Activated CD8-positive, alpha-beta memory T cell treated with anti-CD3 and anti-CD28 coated beads, Interleukin-2, amount 50 U/mL, for 24 hours (primary cell): ENCODE results near the gene LY9.
A peak's percentile ranks its signal among the peaks of the same experiment; 100 is the strongest.

Experiments used
- DNase-seq: peaks from one replicate; pipeline ENCODE4 v3.0.0-alpha.2; 2020; ENCODE audit errors: extremely low read depth

The LY9 gene

DNA sequence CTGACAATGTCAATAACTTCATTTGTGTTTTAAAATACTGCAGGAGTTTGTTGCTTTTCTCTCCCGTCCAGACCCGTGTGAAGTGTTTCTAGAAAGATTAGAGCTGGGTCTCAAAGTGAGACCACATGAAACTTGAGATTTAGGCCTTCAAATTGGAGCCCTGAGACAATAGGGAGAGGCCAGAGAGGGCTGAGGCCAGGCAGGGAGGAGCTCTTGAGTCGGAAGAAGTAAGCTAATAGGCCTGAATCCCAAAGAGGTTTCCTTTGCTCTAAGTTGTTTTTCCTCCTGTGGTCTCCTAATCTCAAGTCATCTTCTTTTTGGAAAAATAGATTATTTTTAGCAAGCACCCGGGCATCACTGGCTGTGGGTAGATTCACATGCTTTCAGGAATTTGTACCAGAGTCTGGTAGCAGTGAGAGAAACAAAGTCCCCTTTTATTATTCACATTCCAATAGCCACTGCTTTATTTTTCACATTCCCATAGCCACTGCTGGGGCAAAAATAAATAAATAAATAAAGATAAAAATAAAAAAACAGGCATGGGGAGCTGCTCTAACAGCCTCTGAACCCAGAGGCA, 41.1 kb downstream of the LY9 start:
- no peak for DNase-seq

DNA sequence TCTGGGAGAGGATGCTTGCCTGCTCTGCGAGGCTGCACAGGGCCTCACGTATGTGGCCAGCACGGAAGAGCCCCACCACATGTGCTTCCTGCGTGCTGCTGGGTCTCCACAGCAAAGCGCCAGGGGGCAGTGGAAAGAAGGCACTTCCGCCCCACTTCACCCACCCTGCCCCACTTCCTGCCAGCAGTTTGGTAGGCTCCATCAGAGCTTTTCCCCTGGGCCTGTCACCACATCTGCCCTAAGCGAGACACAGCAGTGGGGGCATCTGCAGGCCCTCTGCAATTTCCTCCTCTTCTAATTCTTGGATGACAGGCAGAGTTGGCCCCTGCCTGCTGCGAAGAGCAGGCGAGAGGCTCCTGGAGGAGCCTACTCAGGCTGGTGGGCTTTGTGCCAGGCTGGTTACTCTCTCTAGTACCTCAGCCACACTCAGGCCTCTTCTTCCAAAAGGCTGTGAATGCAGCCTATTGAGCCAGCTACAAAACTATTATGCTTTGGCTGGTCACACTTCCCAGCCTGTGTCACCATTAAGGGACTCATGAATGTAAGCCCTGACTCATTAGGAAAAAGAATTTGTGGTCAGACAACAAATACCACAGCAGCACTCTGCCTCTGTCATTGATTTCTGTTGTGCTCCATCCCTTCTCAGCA, 41.7 kb downstream of the LY9 start:
- peak; percentile 57 for DNase-seq

DNA sequence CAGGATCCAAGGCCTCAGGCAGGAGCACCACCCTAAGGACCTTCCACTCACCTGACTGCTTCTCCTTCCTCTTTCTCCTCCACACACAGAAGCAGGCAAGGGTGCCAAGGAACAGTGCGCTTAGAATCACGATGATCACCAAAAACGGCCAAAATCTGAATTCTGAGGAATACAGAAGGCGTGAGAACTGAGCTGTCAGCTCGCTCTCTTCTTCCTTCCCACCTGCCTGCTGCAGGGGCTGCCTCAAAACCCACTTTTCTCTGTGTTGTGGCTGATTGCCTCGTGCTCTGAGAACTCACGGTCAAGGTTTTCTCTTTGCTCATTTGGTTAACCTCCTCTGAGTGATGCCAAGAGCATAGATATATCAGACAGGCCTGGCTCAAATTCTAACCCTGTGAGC, 42.9 kb downstream of the LY9 start:
- no peak for DNase-seq

DNA sequence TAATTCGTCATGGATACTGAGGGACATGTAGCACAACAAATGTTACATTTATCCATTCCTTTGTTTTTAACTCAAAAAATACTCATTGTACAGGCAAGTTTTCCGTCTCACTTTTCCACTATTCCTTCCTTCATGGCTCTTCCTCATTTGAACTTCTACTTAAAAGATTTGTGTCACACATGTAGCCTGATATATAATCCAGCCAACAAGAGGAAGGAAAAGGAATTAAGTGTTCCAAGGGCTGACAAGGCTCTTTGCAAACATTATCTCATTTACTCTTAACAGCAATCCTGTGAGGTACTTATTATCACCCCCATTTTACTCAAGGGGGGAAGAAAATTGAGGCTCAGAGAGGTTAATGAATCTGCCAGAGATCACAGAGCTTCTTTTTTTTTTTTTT, 43.8 kb downstream of the LY9 start:
- no peak for DNase-seq

DNA sequence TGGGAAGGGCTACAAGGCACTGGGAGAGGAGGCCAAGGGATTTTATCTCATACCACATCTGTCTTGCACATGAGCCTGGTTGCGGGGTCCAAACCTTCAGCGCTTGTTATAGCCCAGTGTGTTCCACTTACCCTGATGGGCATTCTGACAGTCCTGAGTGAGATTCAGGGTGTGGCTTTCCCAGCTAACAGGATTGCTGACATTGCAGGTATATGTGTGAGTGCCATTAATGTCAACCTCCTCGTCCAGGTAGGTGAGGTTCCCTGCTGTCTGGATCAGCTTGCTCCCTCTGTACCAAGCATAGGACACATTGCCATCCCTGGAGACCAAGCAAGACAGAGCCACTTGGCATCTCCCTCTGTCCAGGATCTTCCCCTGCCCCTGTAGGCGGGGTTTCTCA, 45.1 kb downstream of the LY9 start:
- no peak for DNase-seq

DNA sequence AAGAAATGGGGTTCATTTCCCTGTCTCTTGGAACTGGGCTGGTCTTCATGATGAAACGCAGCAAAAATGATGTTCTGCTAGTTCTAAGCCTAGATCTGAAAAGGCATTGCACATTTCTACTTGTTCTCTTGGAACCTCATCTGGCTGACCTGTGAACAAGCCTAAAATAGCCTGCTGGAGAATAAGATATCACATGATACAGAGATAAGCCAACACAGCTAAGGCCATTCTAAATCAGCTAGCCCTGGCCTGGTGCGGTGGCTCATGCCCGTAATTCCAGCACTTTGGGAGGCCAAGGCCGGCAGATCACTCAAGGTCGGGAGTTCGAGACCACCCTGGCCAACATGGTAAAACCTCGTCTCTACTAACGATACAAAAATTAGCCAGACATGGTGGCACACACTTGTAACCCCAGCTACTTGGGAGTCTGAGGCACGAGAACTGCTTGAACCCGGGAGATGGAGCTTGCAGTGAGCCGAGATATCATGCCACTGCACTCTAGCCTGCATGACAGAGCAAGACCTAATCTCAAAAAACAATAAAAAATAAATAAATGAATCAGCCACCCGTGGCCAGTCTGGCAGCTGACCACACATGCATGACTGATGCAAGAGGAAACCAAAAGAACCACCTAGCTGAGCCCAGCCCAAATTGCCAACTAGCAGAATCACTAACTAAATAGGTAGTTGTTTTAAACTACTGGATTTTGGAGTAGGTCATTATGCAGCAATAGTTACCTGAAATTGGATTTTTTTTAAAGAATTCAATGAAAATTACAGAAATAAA, 48.7 kb downstream of the LY9 start:
- DNase-seq = no peak

DNA sequence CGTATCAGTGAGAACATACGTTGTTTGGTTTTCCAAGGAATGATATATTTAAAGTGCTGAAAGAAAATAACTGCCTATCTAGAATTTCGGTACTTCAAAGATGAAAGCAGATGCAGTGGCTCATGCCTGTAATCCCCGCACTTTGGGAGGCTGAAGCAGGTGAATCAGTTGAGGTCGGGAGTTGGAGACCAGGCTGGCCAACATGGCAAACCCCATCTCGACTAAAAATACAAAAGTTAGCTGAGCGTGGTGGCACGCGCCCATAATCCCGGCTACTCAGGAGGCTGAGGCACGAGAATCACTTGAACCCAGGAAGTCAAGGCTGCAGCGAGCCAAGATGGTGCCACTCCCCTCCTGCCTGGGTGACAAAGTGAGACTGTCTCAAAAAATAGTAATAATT, 50.3 kb downstream of the LY9 start:
- DNase-seq = no peak

DNA sequence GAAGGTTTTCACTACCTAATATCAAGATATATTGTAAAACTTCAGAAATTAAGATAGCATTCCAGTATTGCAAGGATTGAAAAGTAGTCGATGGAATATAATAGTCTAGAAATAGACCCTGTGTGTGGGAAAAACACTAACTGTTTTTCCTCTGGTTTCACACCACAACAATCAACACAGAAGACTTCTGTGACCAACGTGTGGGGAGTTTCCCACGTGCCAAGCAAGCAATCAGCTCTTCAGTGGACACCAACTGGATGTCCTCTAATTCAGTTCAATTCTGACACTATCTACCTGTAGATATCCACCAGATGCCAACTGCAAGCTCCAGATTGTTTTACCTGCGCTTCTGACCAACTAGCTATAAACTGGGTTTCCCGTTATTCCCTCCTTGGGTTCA, 54.6 kb downstream of the LY9 start:
- no peak for DNase-seq

DNA sequence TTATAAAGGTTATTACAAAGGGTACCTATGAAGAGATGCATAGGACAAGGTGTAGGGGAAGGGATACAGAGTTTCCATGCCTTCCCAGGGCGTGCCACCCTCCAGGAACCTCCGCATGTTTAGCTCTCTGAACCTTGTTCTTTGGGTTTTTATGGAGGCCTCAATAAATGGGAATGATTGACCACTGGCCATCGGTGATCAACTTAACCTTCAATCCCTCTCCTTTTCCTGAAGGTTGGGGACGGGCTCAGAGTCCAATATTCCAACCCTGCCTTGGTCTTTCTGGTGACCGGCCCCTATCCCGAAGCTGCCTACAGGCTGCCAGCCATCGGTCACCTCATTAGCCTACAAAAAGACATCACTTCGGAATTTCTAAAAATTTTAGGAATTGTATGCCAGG, 55.0 kb downstream of the LY9 start:
- no peak for DNase-seq

DNA sequence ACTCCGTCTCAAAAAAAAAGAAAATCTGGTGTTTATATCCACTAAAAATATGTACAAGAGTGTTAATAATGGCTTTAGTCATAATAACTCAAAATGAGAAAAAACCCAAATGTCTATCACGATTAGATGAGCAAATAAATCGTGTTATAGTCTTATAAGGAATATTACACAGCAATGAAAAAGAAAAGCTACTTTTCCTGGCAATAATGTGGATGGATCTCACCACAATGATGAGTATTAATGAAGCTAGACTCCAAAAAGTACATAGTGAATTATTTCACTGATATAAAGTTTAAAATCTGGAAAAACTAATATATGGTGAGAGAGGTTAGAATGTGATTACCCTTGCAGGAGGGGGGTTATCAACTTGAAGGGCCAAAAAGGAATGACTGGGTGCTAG, 57.0 kb downstream of the LY9 start:
- no peak for DNase-seq

DNA sequence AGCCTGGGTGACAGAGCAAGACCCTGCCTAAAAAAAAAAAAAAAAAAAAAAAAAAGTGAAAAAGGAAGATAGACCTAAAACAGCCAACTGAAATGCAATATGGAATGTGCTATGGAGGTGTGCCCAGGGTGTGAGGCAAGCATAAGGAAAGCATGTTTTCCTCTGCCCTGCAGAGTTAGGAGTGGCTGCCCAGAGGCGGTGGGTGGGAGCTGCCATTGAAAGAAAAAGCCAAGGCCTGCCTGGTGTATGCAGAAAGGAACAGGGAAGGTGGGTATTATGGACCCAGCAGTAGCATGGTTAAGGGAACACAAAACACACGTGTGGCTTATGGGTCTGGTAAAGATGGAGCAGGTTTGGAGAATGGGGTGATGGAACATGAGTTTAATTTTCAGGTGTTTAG, 57.8 kb downstream of the LY9 start:
- no peak for DNase-seq

DNA sequence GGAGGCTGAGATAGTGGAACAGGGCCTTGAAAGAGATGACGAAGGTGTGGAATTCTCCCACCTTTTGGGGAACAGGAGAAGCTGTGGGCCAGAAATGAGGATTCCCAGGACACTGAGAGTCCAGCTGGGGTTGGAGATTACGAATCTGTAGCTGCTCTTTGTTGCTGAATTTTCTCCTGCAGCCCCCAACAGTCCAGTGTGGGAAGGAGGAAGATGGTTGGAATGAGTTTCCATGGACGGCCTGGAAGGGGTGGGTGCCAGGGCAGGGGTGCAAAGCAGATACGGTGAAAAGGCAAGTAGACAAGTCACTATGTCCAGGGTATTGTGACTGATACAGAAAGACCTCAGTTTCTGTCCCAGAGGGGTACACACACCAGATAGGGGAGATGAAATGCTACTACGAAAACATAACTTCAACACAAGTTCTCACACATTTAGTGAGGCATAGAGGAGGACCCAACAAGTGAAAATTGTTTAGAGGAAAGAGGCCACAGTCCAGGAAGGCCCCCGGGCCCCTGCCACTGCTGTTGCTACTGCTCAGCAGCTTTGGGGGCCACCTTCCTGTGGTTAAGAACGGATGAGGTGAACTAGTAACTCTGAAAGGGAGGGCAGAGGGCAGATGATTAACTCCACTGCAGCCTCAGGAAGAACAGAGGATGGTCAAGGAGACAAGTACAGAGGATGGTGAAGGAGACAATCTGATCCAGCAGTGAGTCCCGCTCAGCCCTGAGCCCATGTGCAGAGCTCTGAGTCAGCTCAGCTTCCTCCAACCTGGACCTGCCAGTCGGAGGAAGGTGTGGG, 59.4 kb downstream of the LY9 start:
- no peak for DNase-seq

DNA sequence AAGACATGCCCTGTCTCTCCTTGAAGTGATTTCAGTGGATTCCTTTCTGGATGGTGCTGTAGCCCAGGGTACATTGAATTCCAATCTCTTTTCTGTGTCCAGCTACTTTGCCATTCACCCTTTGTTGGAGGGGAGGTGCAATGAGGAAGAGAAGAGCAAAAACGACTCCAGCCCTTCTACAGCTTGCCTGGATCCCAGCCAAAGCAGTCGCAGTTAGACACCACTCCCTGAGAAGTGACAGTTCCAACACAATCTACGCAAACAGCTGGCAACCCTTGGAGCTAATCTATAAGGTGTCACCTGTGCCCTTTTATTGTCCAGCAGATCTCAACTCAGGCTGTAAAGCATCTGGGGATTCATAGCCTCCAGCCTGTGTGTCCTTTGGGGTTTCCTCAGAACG, 62.1 kb downstream of the LY9 start:
- no peak for DNase-seq

DNA sequence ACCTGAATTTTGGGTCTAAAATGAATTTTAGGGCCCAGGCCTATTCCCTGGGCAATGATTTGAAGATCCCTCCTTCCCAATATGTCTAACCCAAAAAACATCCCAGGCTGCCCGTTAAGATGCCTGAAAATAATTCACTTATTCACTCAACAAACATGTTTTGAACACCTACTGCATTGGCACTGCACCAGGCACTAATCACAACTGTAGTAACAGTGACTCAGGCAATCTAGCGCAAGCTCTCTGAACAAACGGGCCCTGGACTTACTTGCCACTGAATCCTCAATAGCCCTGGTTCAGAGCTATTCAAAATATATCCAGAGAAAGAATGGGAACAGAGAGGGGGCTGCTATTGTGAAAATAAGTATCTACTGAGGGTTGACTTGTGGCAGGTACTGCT, 62.5 kb downstream of the LY9 start:
- DNase-seq = no peak

DNA sequence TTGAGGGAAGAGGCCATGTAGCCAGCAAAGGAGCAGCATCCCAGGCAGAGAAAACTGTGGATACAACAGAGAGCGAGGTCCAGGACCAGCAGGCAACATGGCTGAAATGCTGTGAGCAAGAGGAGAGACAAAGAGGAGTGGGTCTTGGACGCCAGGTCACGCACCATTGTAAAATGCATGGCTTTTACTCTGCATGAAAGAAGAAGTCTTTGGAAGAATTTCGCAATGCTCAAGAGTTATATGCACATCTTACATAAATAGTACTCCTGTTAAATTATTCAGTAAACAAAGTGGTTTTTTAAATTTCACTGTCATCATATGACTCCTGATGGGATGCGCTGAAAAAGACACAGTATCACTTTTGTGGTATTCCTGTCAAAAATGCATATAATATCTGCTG, 63.2 kb downstream of the LY9 start:
- no peak for DNase-seq

DNA sequence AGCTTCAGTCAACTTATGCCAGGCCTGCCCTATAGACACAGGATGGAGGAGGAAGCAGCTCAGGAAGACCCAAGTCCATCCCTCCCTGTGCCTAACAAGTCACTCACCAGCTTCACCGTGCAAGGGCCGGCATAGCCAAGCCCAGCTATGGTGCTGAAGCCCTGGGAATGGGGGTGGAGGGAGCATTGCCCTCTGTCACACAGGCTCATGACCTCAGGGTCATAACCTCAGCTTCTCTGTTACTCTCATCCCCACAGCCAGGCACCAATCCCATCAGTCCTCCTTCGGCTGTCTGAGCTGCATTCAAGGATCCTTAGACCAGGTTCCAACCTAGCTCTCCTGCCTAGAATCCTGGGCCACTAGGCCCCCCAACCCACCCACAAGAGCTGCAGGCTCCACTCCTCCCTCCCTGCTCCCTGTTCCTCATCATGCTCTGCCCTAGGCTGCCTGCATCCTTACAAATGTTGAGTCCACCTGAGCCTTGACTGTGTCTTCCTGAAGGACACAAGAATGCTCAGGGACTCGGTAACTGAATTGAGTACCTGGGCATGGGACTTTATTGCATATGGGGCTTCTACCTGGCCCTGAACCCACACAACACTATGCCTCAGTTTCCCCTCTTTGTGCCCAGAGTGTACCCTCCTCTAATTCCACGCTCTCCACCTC, 65.0 kb downstream of the LY9 start:
- DNase-seq = no peak

DNA sequence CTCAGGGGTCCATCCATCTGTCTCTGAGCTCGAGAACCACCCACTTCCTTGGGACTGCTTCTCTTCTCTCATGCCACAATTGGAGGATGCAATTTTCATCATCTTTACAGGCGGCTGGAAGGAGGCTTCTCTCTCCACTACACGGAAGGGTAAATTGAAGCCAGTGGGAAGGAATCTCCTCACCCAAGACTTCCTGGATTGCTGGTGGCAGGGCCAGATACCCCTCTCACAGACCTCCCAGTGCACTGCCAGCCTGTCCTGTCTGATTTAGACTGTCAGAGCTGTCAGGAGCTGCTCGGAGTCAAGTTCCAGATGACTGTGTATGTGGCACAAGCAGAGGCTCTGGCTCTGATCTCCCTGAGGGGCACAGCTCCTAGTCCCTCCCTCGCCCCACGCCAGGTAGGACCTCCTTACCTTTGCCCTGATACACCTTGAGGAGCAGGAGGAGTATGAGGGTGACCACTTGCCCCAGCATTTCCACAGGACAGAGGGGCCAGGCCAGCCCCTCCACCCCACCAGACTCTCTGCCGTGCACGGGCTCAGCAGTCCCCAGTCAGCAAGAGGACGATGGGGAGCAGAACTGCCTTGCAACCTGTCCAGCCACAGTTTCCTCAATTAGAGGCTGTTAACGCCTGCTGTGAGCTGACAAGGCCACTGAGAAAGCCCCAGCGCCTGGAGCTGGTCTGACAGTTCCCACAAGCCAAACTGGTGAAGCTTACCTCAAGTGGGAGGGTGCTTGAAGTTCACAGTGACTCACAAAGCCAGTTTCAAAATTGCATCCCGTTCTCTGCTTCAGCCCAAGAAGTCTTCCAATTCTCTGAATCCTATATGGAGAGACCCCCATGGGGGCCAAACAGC, 66.5 kb downstream of the LY9 start, which contains the start of gene CD244:
TSS of gene CD244 (minus strand) at position 685 of the 858 bp plus-strand sequence. CDS start at position 475, 210 bp downstream.
- peak; percentile 31 for DNase-seq

DNA sequence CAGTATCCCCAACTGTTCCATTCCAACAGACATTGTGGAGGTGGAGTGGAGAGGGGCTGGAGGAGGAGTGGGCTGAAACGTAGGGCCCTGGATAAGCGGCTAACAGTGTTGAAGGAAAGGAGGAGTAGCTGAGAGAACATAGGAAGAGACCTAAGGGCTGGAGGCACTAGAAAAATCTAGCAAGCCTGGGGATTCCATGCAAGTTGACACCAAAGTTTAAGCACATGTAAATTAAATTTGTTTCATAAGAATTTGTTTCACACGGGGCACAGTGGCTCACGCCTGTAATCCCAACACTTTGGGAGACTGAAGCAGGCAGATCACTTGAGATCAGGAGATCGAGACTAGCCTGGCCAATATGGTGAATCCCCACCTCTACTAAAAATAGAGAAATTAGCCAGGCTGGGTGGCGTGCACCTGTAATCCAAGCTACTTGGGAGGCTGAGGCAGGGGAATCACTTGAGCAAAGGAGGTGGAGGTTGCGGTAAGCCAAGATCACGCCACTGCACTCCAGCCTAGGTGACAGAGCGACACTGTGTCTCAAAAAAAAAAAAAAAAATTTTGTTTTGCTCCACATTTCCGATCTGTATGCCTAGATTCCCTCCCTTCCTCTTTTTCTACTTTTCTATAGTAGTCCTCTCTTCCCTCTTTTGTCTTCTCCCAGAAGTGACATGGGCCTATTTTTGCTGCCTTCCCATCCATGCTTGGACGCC, 67.2 kb downstream of the LY9 start:
- no peak for DNase-seq

DNA sequence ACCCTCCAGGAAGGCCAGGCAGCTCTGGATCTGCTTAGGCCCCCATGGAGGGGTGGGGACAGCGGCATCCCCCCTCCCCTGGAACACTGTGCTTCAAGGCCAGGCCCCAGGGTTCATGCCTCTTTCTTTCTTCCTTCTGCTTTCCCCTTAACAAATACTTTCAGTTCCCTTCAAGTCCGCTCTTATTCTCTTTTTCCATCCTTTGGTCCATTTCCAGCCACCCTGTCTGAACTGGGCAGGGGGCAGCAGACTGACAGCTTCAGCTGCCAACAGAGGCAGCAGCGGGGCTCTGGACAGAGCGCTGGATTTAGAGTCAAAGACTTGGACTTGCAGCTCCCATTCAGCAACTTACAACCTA, 67.8 kb downstream of the LY9 start:
- DNase-seq = no peak

DNA sequence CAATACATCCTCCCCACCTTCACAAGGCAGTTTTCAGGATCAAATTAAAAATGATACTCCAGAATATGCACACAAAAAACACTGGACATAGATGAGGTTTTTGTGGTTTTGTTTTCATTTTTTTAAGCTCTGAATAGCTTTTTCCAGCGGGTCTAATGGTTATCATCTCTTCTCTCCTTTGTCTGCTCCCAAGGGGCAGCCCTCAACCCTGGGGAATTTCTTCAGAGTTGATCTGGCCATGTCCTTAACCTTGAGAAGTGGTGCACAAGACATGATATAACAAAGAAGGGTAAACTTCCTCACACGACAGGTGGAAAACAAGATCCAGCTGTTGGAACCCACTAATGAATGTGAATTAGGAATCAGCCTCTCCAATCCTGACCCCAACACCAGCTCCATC, 68.2 kb downstream of the LY9 start:
- no peak for DNase-seq
